HG03039 (cell line): ENCODE data around the gene PRRG3.
"Not testable (repeated sequence)": the region's sequence is repeated elsewhere in the genome, so short reads cannot be mapped to it uniquely, and the experiment has no call there.

Experiments used
- ATAC-seq: cut with Tn5 transposase; IDR thresholded peaks from one replicate; pipeline ENCODE4 v1.9.1; 2021; ENCODE audit warnings: mild to moderate bottlenecking, moderate library complexity; ENCODE audit not compliant: unreplicated experiment

Gene PRRG3

DNA sequence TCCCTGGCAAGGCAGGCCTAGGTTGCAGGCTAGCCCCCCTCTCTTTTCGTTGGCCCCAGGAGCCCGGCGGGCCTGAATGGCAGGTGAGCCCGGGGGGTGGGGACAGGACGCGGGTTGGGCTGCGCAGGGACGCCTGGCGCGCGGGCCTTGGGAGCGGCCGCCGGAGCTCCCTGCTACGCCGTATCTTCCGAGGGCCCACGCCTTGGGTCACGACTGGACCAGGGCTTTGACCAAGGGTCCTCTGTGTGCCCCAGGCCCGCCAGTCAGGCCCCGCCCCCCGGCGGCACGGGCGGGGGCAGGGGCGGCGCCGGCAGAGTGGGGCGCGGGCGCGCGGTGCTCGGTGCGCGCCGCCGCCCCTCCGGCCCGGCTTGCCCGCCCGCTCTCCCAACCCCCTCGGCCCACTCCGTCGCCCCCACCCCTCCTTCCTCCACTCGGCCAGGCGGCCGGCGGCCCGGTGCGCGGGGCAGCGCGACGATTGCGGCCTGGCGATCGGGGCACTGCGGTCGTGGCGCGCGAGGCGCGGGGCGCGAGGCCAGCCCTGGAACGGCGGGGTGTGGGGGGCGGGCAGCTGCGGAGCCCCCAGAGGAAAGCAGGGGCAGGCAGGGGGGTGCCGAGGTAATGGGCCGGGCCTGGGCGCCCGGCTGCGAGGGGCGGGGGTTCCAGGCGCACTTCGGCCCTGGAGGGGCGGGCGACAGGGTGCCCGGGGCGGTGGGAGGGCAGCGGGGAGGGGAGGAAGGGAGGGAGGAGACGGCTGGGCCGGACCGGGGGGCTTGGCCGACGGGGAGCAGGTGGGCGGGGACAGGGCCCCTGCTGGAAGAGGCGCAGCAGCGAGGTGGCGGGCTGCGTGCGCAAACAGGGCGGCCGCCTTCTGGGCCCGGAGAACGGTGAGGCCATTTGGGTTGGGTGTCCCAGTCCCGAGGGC lies at the start of gene PRRG3:
PRRG3 (plus strand) TSS at position 798 of the 922 bp plus-strand sequence. CDS start 3,357 bp downstream, outside the sequence.
- ATAC-seq, result no peak

DNA sequence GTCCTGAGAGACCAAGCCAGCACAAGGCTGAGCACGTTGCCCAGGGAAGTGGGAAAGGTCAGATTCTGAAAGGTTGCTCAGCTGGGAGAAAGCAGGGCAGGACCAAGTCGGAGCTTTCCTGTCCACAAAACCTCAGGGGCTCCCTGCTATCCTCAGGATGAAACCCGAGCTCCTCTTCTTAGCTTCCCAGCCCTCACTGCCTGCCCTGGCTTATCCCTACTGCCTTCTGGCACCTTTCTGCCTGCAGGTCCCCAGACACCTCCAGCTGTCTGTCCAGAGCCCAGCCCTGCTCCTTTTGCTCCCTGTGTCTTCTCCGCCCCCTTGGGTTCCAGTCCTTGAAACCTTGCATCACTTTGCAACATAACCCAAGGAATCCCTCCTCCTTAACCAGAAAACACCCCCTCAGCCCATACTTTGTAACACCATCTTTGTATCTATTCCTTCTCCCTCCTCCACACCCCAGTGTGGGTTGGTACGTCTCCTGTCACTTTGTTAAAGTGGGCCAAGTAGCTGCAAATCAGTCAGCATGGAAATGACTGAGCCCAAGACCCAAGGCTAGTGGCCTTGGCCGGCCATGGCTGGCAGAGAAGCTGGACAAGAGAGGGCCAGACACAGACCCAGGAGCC lies 20.0 kb upstream of the PRRG3 start:
- no peak for ATAC-seq

DNA sequence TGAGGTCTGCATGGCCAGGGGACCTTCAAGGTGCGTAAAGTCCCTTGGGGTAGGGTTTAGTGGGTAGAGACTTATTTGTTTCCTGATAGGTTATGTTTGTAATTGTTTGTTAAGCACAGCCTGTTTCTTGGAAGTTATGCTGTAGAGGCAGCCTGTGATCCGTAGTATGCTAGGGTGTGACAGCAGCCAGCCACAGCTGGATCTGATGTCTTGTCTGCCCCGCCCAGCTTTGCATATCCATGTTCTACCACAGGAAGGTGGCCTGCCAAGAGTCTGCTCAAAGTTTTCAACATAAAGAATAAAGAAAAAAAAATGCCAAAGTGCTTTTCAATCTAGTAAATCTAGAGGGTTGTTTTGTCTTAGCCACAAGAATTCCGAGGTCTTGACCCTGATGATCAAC lies 19.1 kb upstream of the PRRG3 start:
- no peak for ATAC-seq

DNA sequence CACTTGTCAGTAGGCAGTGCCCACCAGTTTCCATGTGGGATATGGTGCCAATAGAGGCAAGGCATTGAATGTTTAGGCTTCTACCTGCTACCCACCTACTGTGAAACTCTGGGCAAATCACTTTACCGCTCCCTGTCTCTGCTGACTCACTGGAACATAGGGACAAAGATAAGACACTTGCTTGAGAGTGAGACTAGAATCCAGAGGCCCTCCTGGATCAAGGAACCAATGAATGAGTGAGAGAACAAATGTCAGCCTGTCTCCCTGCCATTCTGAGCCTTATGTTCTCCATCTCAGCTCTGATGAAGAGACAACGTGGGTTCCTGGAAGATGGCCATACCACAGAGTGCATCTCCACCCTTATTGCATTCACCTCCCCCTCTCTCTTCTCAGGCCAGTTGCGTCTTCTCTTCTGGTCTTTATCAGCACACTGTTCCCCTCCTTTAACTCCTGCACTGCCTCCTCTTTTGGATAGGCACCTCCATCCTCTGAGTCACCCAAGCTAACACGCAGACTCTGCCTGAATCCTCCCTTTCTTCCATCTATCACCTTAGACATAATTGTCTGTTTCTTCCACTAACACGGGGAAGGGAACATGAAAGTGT lies 15.4 kb upstream of the PRRG3 start:
- ATAC-seq, result no peak

DNA sequence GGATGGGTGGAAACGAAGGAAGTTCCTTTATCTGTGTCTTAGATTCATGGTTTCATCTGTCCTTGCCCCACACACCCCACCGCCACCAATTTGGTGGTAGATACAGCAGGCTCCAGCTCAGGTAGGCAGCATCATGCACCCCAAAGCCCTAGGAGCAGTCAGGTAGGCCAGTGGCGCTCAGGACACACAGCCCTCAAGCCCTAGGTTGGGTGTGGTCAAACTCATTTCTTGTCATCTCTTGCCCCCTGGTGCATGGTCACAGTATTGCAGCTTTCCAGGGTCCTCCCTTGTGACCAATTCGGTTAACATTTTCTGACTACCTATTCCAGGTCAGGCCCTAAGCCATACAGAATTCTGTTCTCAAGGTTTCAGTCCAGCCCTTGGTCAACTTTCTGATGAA lies 14.5 kb upstream of the PRRG3 start:
- ATAC-seq, result no peak

DNA sequence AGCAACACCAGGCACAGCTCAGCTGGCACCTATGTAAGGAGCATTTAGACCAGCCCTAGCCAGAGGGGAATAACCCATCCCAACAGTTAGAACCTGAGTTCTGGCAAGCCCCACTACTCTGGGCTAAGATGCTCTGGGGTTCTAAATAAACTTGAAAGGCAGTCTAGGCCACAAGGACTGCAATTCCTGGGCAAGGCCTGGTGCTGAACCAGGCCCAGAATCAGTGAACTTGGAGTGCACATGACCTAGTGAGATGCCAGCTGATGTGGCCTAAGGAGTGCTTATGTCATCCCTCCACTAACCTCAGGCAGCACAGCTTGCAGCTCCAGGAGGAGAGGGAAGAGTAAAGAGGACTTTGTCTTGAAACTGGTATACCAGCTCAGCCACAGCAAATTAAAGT lies 7.6 kb upstream of the PRRG3 start:
- ATAC-seq, result no peak

DNA sequence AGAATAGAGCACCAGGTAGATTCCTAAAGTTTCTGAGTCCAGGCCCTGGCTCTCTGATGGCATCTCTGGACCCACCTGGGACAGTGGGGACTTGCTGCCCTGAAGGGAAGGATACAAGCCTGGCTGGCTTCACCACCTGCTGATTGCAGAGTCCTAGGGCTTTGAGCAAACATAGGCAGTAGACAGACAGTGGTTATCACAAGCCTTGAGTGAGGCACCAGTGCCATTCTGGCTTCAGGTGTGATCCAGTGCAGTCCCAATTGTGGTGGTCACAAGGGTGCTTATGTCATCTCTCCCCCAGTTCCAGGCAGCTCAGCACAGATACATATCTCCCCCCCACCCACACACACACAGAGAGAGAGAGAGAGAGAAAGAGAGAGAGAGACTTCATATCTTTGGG lies 6.6 kb upstream of the PRRG3 start:
- ATAC-seq, result no peak

DNA sequence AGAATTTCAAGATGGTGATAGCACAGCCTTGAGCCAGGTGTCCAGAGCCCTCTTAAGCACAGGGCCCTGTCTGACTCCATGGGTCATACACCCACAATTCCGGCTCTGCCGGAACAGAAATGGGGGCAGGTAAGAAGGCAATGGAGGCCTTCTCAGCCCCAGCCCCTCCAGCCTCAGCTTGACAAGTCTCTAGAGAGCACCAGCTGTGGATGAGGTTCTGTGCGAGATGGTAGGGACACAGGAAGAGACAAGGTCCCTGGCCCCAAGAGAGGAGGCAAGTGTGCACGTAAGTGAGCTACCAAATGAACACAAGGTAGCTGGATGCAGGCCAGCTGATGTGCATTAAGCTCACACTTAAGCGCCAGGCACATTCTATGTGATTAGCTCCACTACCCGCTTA lies 2.4 kb upstream of the PRRG3 start:
- no peak for ATAC-seq

DNA sequence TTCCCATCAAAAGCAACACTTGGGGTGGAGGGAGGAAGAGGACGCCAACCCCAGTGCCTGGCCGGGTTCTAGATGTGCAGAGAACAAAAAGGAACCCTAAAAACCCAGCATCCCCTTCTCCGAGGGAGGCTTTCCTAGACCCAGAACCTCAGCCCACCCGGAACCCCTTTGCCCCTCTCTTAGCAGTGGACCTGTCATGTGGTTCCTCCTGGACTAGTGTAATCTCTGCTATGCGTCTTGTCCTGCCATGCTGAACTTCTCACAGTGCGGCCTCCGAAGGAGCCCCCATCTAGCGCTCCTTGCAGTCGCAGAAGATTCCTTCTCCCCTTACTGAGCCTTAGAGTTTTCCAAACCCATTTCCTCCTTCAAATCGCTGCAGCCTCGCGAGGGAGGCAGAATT lies 1.1 kb upstream of the PRRG3 start:
- ATAC-seq, result no peak

DNA sequence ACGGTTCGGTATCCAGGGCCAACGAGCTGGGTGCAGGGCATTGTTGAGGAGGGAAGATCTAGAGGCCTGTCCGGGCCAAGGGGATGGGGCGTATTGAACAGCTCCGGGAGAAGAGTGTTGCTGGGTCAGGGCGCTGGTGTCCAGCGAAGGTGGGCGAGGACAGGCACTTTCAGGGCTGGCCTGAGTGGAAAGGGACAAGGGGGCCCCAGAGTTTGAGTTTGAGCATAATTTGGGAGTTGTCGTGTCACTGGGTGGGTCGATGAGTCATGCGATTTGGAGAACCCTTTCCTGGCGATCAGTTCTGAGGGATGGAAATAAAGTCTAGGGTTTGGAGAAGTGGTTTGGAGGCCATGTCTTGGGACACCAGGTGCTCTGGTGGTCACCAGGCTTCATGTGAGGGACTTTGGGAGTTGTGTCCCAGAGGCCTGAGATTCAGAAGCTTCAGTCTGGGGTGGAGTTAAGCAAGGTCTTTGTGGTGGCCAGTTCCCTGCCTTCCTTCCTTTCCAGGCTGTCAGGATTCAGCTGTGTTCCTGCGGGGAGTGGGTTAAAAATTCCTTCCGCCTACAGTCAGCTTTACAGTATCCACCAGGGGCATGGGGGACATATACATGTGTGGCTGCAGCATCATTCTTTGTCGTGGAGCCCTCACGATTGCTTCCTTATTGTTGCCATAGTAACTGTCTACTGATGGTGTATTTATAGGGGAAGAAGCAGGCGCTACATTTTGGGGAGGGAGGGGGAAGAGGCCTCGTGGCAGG lies 504 bp downstream of the PRRG3 start:
- no peak for ATAC-seq

DNA sequence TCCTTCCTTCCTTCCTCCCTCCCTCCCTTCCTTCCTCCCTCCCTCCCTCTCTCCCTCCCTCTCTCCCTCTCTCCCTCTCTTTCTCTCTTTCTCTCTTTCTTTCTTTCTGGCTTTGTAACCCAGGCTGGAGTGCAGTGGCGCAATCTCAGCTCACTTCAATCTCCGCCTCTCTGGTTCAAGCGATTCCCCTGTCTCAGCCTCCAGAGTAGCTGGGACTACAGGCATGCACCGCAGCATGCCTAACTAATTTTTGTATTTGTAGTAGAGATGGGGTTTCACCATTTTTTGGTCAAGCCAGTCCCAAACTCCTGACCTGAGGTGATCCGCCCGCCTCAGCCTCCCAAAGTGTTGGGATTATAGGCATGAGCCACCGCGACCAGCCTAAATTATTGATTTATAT lies 1.8 kb downstream of the PRRG3 start:
- ATAC-seq, result not testable (repeated sequence)

DNA sequence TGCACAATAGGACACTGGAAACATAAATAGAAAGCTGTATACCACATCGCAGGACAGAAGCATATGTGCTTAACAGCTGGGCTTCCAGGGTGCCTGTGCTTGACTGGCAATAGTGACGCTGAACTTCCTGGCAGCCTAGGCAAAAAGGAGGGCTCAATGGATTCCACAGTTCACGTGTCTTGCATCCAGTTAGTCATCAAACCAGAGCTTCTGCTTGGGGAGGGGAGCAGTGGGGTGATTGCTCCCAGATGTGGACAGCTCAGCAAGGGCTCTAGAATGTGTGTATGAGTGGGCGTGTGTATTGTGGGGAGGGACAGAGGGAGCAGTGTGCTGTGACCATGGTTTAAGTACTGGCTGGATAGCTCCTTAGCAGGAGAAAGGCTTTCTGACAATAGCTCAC lies 2.3 kb downstream of the PRRG3 start:
- no peak for ATAC-seq

DNA sequence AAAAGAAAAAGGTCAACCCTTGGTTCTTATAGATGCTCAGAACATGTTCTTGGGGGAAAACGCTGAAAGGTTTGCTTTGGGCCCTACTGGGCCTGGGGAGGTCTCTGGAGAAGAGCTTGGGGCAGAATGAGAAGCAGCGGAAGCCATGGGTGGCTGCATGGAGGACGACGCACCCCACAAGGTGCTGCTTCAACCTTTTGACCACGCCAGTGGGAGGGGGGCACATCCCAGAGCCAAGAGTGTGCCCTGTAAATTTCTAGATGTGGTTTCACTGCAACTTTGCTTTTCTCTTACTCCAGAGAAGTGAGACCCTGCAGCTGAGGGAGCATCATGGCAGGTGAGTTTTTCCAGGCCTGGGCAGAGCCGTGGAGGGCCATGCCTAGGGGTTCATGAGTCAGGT lies 3.2 kb downstream of the PRRG3 start:
- ATAC-seq, result no peak

DNA sequence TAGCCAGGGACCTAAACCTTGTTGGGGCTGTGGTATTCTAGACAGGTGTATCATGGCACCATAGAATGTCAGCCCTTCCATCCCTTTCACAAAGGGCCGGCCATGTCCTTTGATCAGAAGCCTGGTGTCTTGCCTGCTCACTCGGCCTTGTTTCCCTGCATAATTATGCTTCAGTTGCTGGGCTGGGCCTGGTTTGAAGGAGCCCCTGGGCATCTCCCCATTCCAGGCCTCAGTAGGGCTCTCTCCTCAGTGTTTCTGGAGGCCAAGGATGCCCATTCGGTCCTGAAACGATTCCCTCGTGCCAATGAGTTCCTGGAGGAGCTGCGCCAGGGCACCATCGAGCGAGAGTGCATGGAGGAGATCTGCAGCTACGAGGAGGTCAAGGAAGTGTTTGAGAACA lies 4.5 kb downstream of the PRRG3 start:
- ATAC-seq, result no peak

DNA sequence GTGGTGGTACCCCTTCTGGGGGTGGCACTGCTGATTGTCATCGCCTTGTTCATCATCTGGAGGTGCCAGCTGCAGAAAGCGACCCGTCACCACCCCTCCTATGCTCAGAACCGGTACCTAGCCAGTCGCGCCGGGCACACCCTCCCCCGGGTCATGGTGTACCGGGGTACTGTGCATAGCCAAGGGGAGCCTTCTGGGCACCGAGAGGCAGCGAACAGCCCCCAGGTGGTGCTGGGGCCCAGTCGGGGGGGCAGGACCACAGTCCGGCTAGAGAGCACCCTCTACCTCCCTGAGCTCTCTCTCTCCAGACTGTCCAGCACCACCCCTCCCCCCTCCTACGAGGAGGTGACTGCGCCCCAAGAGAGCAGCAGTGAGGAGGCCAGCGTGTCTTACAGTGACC lies 5.3 kb downstream of the PRRG3 start:
- ATAC-seq, result no peak

DNA sequence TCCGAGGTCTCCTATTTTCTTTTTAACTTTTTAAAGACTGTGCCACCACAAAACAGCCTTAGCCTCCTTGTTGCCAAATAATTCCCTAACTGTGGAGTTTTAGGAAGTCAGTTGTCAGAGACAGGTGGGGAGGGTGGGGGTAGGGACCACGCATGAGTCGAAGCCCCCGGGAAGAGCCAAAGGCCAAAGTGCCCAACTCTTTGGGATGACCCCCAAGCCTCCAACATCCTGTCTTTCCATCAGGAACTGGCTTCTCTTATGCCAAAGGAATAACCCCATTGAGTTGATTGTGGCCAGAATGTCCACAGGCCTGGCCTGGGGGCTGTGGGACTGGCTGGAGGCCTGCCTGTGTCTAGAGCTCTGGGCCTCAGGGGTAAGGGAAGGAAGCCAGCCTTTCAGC lies 5.8 kb downstream of the PRRG3 start:
- ATAC-seq, result no peak

DNA sequence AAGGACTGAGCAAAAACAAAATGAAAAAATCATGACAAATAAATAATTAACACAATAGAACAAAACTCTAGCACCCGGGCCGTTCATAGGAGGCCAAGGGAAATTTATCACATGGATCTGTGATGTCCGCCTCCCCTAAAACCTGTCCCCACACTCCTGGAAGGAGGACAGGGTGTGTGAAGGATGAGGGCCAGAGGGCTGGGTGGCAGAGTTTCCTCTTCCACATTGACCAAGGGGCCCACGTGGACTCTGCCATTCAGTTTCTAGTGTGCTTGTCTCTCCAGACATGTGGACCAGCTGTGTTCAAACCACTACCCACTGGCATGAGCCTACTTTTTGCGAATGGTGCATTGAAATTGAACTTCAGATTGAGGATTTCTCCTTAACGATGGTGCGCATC lies 6.3 kb downstream of the PRRG3 start:
- ATAC-seq, result no peak

DNA sequence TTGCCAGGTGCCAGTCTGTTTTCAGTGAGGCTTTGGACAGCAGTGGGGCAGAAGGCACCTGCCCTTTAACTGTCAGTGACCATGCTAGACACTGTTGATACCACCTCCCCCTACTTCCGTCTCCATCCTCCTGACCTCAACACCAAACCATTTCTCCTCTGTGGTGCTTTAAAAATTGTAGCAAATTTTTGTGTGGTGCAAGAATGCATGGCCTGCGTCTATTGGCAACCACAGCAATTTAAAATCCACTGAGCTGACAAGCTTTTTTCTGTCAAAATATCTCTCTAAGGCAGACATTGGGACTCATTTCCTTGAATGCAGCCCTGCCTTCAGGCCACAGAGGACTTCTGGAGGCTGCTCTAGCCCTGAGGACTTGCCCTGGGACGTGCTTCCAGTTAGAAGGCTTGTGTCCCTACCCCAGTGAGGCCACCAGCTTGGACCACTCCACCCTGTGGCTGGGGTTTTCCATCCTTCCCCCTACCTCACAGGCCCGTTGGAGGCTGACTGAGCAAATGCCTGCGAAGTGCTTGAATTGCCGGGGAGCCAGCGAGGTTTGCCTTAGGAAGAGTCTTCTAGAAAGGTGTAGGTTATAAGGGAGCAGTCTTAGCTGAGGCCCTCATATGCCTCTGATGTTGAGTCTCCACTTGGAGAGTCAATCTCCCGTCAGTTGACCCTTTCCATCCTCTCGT lies 6.9 kb downstream of the PRRG3 start:
- ATAC-seq, result no peak

DNA sequence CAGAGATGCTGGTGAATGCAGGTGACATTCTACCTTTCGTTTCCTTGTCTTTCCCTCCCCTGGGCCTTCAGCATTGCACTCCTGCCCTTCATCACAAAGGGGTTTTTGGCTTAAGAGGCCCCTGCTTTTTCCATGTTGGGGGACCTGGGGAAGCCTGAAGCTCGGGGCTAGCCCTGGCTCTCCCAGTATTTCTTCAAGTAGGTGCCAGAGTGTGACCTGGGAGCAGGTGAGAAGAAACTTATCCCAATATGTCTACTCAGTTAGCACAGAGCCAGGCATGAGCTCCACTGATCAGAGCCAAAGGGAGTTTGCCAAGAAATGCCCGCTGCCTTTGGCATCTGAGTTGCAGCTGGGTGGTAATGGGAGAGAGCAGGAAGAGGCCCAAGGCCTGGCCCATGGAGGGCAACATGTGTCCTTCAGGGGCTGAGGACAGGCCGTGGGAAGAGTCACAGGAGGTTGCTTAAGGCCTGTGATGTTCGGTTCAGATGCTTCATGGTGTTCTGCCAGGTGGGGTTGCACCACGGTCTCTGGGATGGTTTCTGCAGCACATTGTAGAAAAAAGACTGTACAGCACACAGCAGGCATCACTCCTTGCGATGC lies 7.6 kb downstream of the PRRG3 start:
- no peak for ATAC-seq

DNA sequence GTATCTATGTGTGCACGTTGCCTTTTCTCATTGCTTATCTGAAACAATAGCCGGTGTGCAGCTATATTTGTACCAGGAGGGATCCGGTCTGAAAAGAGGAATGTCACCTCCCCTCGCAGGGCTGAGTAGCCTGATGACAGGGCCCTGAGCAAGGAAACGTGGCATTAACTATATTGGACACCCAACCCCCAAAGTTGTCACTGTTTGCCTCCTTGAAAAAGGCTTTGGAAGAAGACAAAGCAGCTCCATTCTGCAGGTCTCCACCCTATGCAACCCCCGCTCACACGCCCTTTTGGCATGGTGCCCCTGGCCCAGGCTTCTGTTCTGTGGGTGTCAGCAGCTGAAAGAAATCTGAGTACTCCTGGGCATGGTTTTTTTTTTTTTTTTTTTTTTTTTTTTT lies 8.2 kb downstream of the PRRG3 start:
- ATAC-seq, result no peak
